Osteocyte (in vitro differentiated cells): ENCODE data around the gene PSPH. TPM values are rescaled to one million over a fixed set of nuclear protein-coding genes. Genes with fewer than 3 reads are reported as not detected.
A peak's percentile ranks its signal among the peaks of the same experiment; 100 is the strongest.

ENCODE experiments used
- DNase-seq: peaks from one replicate; pipeline ENCODE4 v3.0.0; 2021; ENCODE audit warnings: mixed read lengths; ENCODE audit not compliant: unreplicated experiment; ENCODE audit errors: extremely low spot score
- H3K27ac Mint-ChIP-seq: one replicate; pipeline ENCODE4 v1.8.0; 2021; ENCODE audit warnings: mild to moderate bottlenecking, mixed read lengths; ENCODE audit not compliant: unreplicated experiment
- H3K27me3 Mint-ChIP-seq: one replicate; pipeline ENCODE4 v1.8.0; 2021; ENCODE audit warnings: mixed read lengths; ENCODE audit not compliant: unreplicated experiment
- H3K36me3 Mint-ChIP-seq: one replicate; pipeline ENCODE4 v1.8.0; 2021; ENCODE audit warnings: mixed read lengths; ENCODE audit not compliant: unreplicated experiment
- H3K4me1 Mint-ChIP-seq: one replicate; pipeline ENCODE4 v1.8.0; 2021; ENCODE audit warnings: mixed read lengths; ENCODE audit not compliant: unreplicated experiment
- H3K4me3 Mint-ChIP-seq: one replicate; pipeline ENCODE4 v1.8.0; 2021; ENCODE audit warnings: mild to moderate bottlenecking, moderate library complexity, mixed read lengths; ENCODE audit not compliant: unreplicated experiment
- H3K9me3 Mint-ChIP-seq: one replicate; pipeline ENCODE4 v1.8.0; 2021; ENCODE audit warnings: mixed read lengths; ENCODE audit not compliant: unreplicated experiment
- total RNA-seq: library from RNA; stranded (reverse); gene quantifications from 2 replicates; pipeline ENCODE4 v1.2.1, GENCODE V29; 2021
- TF ChIP-seq, protein P1 (sequence below): fragments of 200-600 bp; sonication (generic); IDR thresholded peaks from 2 replicates; pipeline ENCODE4 v1.5.0; 2021; ENCODE audit warnings: antibody characterized with exemption, mild to moderate bottlenecking, moderate library complexity

The PSPH gene
- total RNA-seq, 1 donor from 2014 or later = 33.6 TPM

DNA sequence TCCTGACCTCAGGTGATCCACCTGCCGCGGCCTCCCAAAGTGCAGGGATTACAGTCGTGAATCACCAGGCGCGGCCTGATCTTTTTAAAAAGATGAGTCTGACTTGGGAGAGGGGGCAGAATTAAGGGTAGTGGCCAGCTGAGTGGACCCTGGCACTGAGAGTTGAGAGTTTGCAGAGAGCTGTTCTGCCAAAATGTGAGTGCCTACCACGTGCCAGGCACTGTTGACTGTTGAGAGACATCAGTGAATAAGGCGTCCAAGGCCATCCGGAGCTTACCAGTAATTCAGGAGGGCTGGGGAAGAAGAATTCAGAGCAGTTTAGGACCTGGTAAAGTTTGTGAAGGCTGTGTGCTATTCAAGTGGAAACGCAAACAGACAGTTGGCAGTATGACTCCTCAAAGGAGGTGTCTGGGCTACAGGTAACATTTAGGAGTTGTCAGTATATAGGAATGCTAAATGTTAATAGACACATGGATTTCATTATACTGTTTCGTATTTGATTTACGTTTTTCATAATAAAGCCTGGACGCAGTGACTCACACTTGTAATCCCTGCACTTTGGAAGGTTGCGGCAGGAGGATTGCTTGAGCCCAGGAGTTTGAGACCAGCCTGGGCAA is 85.3 kb downstream of the PSPH start:
- no peaks in the 10 kb centered on the region for H3K9me3 Mint-ChIP-seq
- peak overlapping the region; percentile 22 for H3K4me3 Mint-ChIP-seq
- no peak for DNase-seq
- H3K36me3 Mint-ChIP-seq = peaks cover 22% of the 10 kb centered on the region
- peak overlapping the region; percentile 54 for H3K27ac Mint-ChIP-seq
- TF ChIP-seq, protein P1, sequence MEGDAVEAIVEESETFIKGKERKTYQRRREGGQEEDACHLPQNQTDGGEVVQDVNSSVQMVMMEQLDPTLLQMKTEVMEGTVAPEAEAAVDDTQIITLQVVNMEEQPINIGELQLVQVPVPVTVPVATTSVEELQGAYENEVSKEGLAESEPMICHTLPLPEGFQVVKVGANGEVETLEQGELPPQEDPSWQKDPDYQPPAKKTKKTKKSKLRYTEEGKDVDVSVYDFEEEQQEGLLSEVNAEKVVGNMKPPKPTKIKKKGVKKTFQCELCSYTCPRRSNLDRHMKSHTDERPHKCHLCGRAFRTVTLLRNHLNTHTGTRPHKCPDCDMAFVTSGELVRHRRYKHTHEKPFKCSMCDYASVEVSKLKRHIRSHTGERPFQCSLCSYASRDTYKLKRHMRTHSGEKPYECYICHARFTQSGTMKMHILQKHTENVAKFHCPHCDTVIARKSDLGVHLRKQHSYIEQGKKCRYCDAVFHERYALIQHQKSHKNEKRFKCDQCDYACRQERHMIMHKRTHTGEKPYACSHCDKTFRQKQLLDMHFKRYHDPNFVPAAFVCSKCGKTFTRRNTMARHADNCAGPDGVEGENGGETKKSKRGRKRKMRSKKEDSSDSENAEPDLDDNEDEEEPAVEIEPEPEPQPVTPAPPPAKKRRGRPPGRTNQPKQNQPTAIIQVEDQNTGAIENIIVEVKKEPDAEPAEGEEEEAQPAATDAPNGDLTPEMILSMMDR = no peak
- H3K27me3 Mint-ChIP-seq = no peaks in the 10 kb centered on the region
- peaks cover 24% of the 10 kb centered on the region for H3K4me1 Mint-ChIP-seq

DNA sequence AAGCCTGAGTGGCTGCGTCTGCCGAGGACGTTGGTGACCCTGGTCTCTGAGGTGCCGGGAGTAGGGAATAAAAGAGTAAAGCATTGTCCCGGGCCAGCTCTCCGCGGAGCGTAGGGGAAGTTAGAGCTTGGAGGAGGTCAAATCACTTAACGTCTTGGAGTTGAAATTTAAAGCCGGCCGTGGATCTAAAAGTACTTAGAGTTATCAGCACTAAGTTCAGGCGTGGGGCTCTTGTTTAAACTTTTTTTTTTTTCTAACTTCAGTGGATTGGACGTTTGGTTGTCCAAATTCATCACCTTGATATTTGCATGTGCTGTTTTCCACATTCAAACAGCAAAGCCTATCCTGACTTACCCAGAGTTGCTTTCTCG is 86.2 kb downstream of the PSPH start:
- Mint-ChIP-seq H3K9me3 (no peaks in the 10 kb centered on the region), H3K27ac (peak overlapping the region; percentile 87), H3K27me3 (no peaks in the 10 kb centered on the region), H3K4me3 (peak overlapping the region; percentile 83), H3K36me3 (peaks cover 18% of the 10 kb centered on the region), H3K4me1 (peaks cover 23% of the 10 kb centered on the region)
- TF ChIP-seq, protein P1 = no peak
- no peak for DNase-seq

DNA sequence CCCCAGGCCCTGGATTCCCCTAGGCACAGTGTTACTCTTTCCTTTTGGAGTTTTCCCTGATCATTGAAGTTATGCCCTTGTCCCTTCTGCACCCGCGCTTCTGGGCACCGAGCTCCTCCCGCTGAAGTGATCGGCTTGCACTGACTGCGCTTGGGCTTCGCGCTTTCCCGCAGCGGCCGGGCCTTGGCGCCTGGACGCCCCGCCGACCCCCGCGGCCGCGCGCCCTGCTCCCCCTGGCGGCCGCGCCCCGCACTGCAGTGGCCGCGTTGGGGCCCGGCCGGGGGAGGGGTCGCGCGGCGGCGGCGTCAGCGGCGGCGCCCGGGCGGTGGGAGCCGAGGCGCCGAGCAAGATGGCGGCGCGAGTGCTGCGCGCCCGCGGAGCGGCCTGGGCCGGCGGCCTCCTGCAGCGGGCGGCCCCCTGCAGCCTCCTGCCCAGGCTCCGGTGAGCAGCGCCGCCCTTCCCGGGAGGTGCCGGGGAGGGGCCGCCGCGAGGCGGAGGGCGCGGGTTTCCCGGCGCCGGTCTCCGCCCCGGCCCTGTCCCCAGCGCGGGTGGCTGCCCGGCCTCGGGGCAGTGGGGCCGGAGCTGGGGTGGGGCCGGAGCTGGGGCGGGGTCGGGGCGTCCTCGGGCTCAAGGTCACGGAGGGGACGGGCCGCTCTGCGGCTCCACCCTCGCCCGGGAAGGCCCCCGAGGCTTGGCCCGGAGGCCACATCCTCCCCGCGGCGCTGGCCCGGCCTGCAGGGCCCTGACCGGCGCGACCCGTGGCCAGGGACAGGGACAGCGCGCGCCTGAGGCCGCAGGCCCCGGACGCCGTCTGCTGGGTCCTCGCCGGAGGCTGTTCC is 86.8 kb downstream of the PSPH start, which contains the start of gene NIPSNAP2:
TSS of gene NIPSNAP2 (plus strand) at position 325 of the 839 bp plus-strand sequence. CDS start at position 350, 25 bp downstream.
- Mint-ChIP-seq H3K9me3 (no peaks in the 10 kb centered on the region), H3K27ac (peak within 1 kb of the TSS; percentile 87), H3K36me3 (peaks cover 15% of the 10 kb centered on the region), H3K27me3 (no peaks in the 10 kb centered on the region), H3K4me3 (peak within 1 kb of the TSS; percentile 83), H3K4me1 (peaks cover 21% of the 10 kb centered on the region)
- peak; percentile 91 for DNase-seq
- TF ChIP-seq, protein P1 = peak; percentile 62

DNA sequence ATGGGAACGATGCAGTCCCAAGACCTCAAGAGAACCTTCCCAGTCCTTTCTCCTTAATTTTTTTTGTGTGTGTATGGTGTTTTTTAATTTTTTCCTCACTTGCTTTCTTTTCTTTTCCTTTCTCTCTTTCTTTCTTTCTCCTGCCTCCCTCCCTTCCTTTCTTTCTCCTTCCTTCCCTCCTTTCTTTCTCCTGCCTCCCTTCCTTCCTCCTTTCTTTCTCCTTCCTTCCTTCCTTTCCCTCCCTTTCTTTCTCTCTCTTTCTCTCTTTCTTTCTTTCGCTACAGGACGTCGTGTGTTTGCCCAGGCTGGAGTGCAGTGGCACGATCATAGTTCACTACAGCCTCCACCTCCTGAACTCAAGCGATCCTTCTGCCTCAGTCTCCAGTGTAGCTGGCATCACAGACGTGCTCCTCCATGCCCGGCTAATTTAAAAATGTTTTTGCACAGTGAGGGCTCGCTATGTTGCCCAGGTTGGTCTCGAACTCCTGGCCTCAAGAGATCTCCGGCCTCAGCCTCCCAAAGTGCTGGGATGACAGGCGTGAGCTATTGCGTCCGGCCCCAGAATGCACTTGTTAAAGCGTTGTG is 87.6 kb downstream of the PSPH start:
- peaks cover 11% of the 10 kb centered on the region for H3K36me3 Mint-ChIP-seq
- peak overlapping the region; percentile 74 for H3K4me3 Mint-ChIP-seq
- no peak for DNase-seq
- H3K27me3 Mint-ChIP-seq = no peaks in the 10 kb centered on the region
- H3K27ac Mint-ChIP-seq = peak overlapping the region; percentile 78
- H3K4me1 Mint-ChIP-seq = peaks cover 21% of the 10 kb centered on the region
- TF ChIP-seq, protein P1 = no peak
- no peaks in the 10 kb centered on the region for H3K9me3 Mint-ChIP-seq

DNA sequence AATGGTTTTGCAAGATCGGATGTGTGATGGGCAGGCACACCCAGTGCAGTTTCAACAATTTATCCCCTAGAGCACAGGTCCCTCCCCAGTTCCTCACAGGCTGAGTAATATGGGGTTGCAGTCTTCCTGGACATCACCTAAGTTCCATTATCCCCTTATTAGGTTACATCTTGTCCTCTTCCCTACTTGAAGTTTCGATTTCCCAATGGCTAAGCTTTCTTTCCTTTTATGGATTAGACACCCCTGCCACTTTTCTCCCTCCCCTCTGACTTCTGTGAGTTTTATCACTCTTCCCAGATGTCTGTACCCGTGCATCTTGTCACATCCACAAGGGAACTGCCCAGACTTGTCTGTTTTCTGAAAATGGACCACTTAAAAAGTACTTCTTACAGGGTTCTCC is 89.2 kb downstream of the PSPH start:
- DNase-seq = no peak
- Mint-ChIP-seq H3K27ac (no peak overlapping the region), H3K9me3 (no peaks in the 10 kb centered on the region), H3K27me3 (no peaks in the 10 kb centered on the region), H3K4me3 (no peak overlapping the region), H3K4me1 (peaks cover 19% of the 10 kb centered on the region), H3K36me3 (peaks cover 8% of the 10 kb centered on the region)
- TF ChIP-seq, protein P1 = no peak
